Fibroblast of lung (primary cell): Measurements from ENCODE around the gene TMEM176B.

Experiments used
- EZH2 ChIP-seq: IDR thresholded peaks from 2 replicates; pipeline ENCODE4 v1.5.1; 2012; ENCODE audit warnings: low read length, control low read depth, mild to moderate bottlenecking; ENCODE audit errors: missing control alignments
- TF ChIP-seq, protein P1 (sequence below), 2 donors: IDR thresholded peaks in 1 of 2; conservative IDR thresholded peaks in 1 of 2; 1 replicate in 1 of 2; 2 replicates in 1 of 2; pipeline ENCODE4 v1.5.1; 2011 to 2012; ENCODE audit warnings: low read length in 2 of 2, control low read depth in 1 of 2, inconsistent platforms in 1 of 2, low read depth in 1 of 2, mild to moderate bottlenecking in 1 of 2

DNA sequence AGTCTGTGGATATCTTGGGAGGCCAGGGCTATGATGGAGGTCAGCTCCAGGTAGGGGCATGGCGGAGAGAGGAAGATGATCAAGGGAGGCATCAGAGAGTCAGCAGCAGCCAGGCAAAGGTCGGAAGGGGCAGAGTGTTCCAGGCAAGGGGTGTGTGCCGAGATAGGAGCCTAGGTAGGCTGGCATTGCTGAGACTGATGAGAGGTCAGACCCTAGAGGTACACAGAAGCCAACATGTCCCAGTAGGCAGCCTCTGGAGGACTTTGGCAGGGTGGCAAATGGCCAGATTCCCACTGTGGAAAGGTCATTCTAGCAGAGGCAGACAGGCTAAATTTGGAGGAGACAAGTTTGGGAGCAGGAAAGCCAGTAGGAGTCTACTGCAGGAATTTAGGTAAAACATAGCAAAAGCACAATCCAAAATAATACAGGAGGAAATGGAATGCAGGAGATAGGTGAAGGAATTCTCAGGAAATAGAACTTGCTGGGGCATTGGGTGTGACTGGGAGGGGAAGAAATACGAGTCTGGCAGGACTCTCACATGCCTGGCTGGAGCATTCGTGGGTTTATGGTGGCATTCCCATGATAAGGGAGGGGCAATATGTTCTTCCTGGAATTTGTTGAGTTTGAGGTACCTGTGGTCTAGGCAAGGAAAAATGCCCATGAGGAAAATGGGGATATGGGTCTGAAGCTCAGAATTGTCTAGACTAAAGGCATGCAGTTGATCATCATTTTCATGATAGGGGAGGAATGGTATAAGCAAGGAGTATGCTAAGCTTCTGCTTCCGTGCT is 26.1 kb upstream of the TMEM176B start:
- TF ChIP-seq, protein P1, sequence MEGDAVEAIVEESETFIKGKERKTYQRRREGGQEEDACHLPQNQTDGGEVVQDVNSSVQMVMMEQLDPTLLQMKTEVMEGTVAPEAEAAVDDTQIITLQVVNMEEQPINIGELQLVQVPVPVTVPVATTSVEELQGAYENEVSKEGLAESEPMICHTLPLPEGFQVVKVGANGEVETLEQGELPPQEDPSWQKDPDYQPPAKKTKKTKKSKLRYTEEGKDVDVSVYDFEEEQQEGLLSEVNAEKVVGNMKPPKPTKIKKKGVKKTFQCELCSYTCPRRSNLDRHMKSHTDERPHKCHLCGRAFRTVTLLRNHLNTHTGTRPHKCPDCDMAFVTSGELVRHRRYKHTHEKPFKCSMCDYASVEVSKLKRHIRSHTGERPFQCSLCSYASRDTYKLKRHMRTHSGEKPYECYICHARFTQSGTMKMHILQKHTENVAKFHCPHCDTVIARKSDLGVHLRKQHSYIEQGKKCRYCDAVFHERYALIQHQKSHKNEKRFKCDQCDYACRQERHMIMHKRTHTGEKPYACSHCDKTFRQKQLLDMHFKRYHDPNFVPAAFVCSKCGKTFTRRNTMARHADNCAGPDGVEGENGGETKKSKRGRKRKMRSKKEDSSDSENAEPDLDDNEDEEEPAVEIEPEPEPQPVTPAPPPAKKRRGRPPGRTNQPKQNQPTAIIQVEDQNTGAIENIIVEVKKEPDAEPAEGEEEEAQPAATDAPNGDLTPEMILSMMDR (conservative IDR thresholded peaks at IDR 0.05 in 1 of 2, IDR thresholded peaks at IDR 0.05 in 1 of 2; ENCODE audit: low read depth in 1 of 2, low read length in 2 of 2): no peak
- no peak for TF ChIP-seq EZH2
